ENCODE results near the gene RNF214.
A peak's percentile ranks its signal among the peaks of the same experiment; 100 is the strongest.

RNF214 gene

GRCh38 chr11:117222991-117223740 is 9.3 kb upstream of the RNF214 start:
- ChIA-PET POLR2A (interaction anchor here (0.6 to 0.8 kb wide), 2 partner anchors 8 to 9 kb away, joined by 3 to 4 read pairs; no protein-coding TSS in a partner anchor), CTCF (interaction anchor here (0.7 to 15.2 kb wide), 9 partner anchors 7 to 491 kb away, joined by 3 to 191 read pairs (median 4); partner anchors contain the start of genes APOA5, PCSK7, RNF214 and ZPR1)
- no peak for DNase-seq (ENCODE audit: low read depth, low spot score)
- no peak overlapping the region for H3K4me3 ChIP-seq (ENCODE audit: low read depth, low read length)
- TF ChIP-seq CTCF (IDR thresholded peaks at IDR 0.05; ENCODE audit: insufficient read depth, low read length, missing control alignments), result no peak

- CTCF ChIA-PET, result interaction anchor here (1.1 to 15.2 kb wide), 8 partner anchors 6 to 482 kb away, joined by 3 to 191 read pairs (median 58); partner anchors contain the start of genes APOA5, PCSK7, RNF214 and ZPR1
- H3K4me3 ChIP-seq (ENCODE audit: low read depth, low read length), result no peak overlapping the region
- no peak for DNase-seq (ENCODE audit: low read depth, low spot score)
- POLR2A ChIA-PET, result no interaction called here
- no peak for TF ChIP-seq CTCF (IDR thresholded peaks at IDR 0.05; ENCODE audit: insufficient read depth, low read length, missing control alignments)
Measured at GRCh38 chr11:117223741-117224689, 8.5 kb upstream of the RNF214 start.

- POLR2A ChIA-PET, result interaction anchor here (0.6 to 1.2 kb wide), 3 partner anchors 14 to 1833 kb away, joined by 3 to 4 read pairs (median 4); no protein-coding TSS in a partner anchor
- no peak for TF ChIP-seq CTCF (IDR thresholded peaks at IDR 0.05; ENCODE audit: insufficient read depth, low read length, missing control alignments)
- no peak overlapping the region for H3K4me3 ChIP-seq (ENCODE audit: low read depth, low read length)
- no peak for DNase-seq (ENCODE audit: low read depth, low spot score)
- CTCF ChIA-PET, result interaction anchor here (0.8 to 11.4 kb wide), 27 partner anchors 9 to 493 kb away, joined by 3 to 191 read pairs (median 7); partner anchors contain the start of genes APOA5, BACE1, CEP164 and PAFAH1B2
Measured at GRCh38 chr11:117225553-117226170, 6.8 kb upstream of the RNF214 start.

GRCh38 chr11:117226388-117227385 is 5.8 kb upstream of the RNF214 start:
- ChIA-PET POLR2A (interaction anchor here (0.6 to 1.1 kb wide), 3 partner anchors 15 to 27 kb away, joined by 3 read pairs; no protein-coding TSS in a partner anchor), CTCF (interaction anchor here (0.6 to 11.4 kb wide), 51 partner anchors 10 to 597 kb away, joined by 3 to 191 read pairs (median 4); partner anchors contain the start of genes APOA5, BACE1, CEP164 and PAFAH1B2)
- TF ChIP-seq CTCF (IDR thresholded peaks at IDR 0.05; ENCODE audit: insufficient read depth, low read length, missing control alignments), result peak; percentile 66
- DNase-seq (ENCODE audit: low read depth, low spot score), result peak; percentile 45
- H3K4me3 ChIP-seq (ENCODE audit: low read depth, low read length), result no peak overlapping the region

- CTCF ChIA-PET, result interaction anchor here (1.2 to 11.4 kb wide), 11 partner anchors 11 to 495 kb away, joined by 3 to 191 read pairs (median 6); partner anchors contain the start of genes APOA5, TAGLN and ZPR1
- H3K4me3 ChIP-seq (ENCODE audit: low read depth, low read length), result no peak overlapping the region
- POLR2A ChIA-PET, result interaction anchor here (1.2 kb wide), 1 partner anchor 28 kb away, joined by 3 read pairs; no protein-coding TSS in a partner anchor
- DNase-seq (ENCODE audit: low read depth, low spot score), result no peak
- TF ChIP-seq CTCF (IDR thresholded peaks at IDR 0.05; ENCODE audit: insufficient read depth, low read length, missing control alignments), result no peak
Measured at GRCh38 chr11:117228091-117228490, 4.4 kb upstream of the RNF214 start.
